Measurements from ENCODE around the gene RNF19B.

The RNF19B gene

DNA sequence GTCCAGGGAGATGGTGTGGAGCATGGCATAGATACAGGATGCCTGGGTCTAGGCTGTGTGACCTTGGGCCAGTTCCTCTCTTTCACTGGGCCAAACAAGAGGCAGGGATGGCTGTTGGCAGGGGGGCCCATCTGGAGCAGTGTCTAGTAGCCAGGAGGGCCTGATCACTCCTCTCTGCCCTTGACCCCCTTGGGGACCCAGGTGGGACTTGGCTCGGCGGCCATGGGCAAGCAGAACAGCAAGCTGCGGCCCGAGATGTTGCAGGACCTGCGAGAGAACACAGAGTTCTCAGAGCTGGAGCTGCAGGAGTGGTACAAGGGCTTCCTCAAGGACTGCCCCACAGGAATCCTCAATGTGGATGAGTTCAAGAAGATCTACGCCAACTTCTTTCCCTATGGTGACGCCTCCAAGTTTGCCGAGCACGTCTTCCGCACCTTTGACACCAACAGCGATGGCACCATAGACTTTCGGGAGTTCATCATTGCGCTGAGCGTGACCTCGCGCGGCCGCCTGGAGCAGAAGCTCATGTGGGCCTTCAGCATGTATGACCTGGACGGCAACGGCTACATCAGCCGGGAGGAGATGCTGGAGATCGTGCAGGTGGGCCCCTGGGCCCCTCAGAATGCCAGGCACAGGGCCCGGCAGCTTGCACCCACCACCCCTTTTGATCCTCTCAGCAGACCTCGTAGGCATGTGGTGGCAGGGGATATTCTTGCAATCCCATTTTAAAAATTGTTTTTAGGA is 75.8 kb downstream of the RNF19B start:
- no peak for DNase-seq (ENCODE audit: low read depth)

DNA sequence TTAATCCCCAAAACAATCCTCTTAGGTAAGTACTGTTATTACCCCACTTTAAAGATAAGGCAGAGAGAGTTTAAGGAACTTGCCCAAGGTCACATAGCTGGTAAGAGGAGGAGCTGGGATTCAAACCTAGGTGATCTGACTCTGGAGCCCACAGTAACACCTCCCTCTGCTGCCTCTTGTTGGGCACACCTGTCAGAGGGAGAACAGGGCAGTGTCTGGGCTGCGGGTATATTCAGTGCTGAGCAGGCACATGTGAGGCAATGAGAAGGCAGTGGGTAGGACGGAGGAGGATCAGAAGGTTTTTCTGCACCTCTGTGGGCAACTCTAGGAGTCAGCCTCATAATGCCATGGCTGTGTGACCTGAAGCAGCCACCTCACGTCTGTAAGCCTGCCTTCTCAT is 76.5 kb downstream of the RNF19B start:
- DNase-seq (ENCODE audit: low read depth): no peak

DNA sequence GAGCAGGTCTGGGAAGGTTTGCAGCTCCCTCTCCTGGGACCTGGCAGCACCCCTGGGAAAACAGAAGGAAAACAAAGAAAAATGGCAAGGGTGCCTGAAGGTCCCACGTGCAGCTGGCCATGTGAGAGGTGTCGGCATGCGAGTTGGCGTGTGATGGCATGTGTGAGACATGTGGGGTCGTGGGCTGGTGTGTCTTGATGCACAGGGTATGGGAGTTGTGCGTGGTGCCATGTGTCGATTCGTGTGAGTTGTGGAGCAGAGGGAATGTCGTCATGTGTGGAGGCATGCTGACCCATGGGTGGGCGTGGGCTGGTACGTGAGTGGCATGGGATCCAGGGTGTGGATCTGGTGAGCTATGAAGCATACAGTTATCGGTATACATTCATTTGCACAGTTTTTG is 77.0 kb downstream of the RNF19B start:
- no peak for DNase-seq (ENCODE audit: low read depth)

- no peak for DNase-seq (ENCODE audit: low read depth)
Measured at GRCh38 chr1:32886828-32887414, 77.7 kb downstream of the RNF19B start.

All from EH (cell line).